Uterus (tissue), 4 donors: ENCODE measurements around the gene ASAP3. TPM values are rescaled to one million over a fixed set of nuclear protein-coding genes. Genes with fewer than 3 reads are reported as not detected.

ENCODE experiments used
- DNase-seq, 2 donors: peaks; one replicate each; pipeline ENCODE4 v3.0.0-alpha.2; 2019 to 2020
- H3K27ac ChIP-seq, 2 donors: fragments of 200-600 bp; sonication (generic); 1 replicate in 1 of 2; 2 replicates in 1 of 2; pipeline ENCODE4 v1.5.1; 2016 to 2018
- H3K27me3 ChIP-seq, 2 donors: fragments of 200-600 bp; sonication (generic); one replicate each; pipeline ENCODE4 v1.5.1; 2018 to 2019; ENCODE audit warnings: control low read depth in 1 of 2
- H3K36me3 ChIP-seq, 2 donors: fragments of 200-600 bp; sonication (generic); one replicate each; pipeline ENCODE4 v1.5.1; 2019; ENCODE audit warnings: control low read depth in 1 of 2
- H3K4me1 ChIP-seq, 2 donors: fragments of 200-600 bp; sonication (generic); one replicate each; pipeline ENCODE4 v1.5.1; 2018 to 2019; ENCODE audit warnings: control low read depth in 1 of 2
- H3K4me3 ChIP-seq, 2 donors: fragments of 200-600 bp; sonication (generic); 1 replicate in 1 of 2; 2 replicates in 1 of 2; pipeline ENCODE4 v1.5.1; 2018 to 2019; ENCODE audit warnings: mild to moderate bottlenecking in 1 of 2
- H3K9me3 ChIP-seq, 2 donors: fragments of 200-600 bp; sonication (generic); one replicate each; pipeline ENCODE4 v1.5.1; 2019; ENCODE audit warnings: control low read depth in 1 of 2
- POLR2A ChIP-seq, 2 donors: fragments of 450-650 bp; IDR thresholded peaks; one replicate each; pipeline ENCODE4 v1.6.1; 2016; ENCODE audit warnings: antibody characterized with exemption in 2 of 2, mild to moderate bottlenecking in 1 of 2, moderate library complexity in 1 of 2
- intact Hi-C: fragments of 100-400 bp; cut with DNase I; formaldehyde crosslinking; loops from one replicate; pipeline ENCODE4 v1.15.1; 2023; ENCODE audit warnings: low total_unique reads
- total RNA-seq, 4 donors: library from RNA; depleted of rRNA in 3 of 4; stranded (reverse); fragments of >200 nt in 3 of 4; gene quantifications; one replicate each; pipeline versions ENCODE4 v1.1.0 to v1.2.4, GENCODE V29; 2014 to 2023
- TF ChIP-seq, protein P1 (sequence below), 4 experiments: fragments of 200-600 bp in 2 of 4; fragments of 450-650 bp in 2 of 4; sonication (generic) in 2 of 4; IDR thresholded peaks; one replicate each; pipeline ENCODE4 v1.5.1; 2016 to 2019; ENCODE audit warnings: antibody characterized with exemption in 4 of 4, mild to moderate bottlenecking in 2 of 4, moderate library complexity in 1 of 4
- donor health status: DM: yes; HTN: yes; CAD: no.

Gene ASAP3
- total RNA-seq, 4 donors from 2014 or later: 48.4 to 87.7 (median 68.2) TPM

DNA sequence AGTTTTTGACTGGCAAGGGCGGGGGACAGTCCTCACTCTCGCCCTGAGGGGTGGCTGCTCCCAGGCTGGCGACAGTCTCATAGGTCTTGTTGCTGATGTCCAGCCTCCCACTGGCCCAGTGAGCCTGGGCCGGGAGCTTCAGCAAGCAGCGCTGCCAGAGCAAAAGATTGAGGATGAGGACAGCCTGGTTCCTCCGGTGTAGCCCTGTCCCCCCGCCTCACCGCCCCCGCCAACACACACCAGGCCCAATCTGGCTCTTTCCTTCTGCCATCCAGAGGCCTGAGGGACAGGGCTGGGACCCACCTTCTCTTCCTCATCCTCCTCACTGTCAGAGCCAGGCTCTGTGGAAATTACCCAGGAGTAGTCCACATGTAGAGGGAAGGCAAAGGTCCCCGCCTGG lies 50.9 kb downstream of the ASAP3 start:
- Histone ChIP-seq H3K27ac (no peak overlapping the region), H3K9me3 (no peaks in the 10 kb centered on the region), H3K4me3 (no peak overlapping the region), H3K4me1 (no peaks in the 10 kb centered on the region), H3K27me3 (no peaks in the 10 kb centered on the region), H3K36me3 (no peaks in the 10 kb centered on the region)
- no peak for TF ChIP-seq POLR2A (IDR thresholded peaks at IDR 0.05)
- DNase-seq: no peak
- intact Hi-C loops: no loop called here

DNA sequence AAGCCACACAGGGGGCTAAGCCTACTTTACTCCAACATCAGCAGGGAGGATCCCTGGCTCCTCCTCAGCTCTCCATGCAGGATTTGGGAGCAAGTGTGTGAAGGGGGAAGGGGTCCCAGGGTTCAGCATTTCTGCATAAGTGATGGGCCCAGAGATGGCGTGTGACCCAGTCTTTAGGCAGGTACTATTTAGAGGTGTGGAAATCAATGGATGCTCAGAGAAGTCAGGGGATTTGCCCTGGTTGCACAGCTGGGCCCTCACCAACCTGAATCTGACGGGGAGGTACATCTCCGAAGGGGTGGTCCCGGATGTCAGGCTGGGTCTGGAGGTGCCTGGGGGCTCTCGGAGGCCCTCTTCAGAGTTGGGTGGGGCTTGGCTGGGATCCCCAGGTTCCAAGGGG lies 52.5 kb downstream of the ASAP3 start:
- Histone ChIP-seq H3K27ac (no peak overlapping the region), H3K27me3 (no peaks in the 10 kb centered on the region), H3K4me1 (no peaks in the 10 kb centered on the region), H3K36me3 (no peaks in the 10 kb centered on the region), H3K9me3 (no peaks in the 10 kb centered on the region), H3K4me3 (no peak overlapping the region)
- no peak for TF ChIP-seq POLR2A (IDR thresholded peaks at IDR 0.05)
- TF ChIP-seq, protein P1, sequence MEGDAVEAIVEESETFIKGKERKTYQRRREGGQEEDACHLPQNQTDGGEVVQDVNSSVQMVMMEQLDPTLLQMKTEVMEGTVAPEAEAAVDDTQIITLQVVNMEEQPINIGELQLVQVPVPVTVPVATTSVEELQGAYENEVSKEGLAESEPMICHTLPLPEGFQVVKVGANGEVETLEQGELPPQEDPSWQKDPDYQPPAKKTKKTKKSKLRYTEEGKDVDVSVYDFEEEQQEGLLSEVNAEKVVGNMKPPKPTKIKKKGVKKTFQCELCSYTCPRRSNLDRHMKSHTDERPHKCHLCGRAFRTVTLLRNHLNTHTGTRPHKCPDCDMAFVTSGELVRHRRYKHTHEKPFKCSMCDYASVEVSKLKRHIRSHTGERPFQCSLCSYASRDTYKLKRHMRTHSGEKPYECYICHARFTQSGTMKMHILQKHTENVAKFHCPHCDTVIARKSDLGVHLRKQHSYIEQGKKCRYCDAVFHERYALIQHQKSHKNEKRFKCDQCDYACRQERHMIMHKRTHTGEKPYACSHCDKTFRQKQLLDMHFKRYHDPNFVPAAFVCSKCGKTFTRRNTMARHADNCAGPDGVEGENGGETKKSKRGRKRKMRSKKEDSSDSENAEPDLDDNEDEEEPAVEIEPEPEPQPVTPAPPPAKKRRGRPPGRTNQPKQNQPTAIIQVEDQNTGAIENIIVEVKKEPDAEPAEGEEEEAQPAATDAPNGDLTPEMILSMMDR (IDR thresholded peaks at IDR 0.05): no peak
- intact Hi-C loops: no loop called here
- DNase-seq: no peak

DNA sequence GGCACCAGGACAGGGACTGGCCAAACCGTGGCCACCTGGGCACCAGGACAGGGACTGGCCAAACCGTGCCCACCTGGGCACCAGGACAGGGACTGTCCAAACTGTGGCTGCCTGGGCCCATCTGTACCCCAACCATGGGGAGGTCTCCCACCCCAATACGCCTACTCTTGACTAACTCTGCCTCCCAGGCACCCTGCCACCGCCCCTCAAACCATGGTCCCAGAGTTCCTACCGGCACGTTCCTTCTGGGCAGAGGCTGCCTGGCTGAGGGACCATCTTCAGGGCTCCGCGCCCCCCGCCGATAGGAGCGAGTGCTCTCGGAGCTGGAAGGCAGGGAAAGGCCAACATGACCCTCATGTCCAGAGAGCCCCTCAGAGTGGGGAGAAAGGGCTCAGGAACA lies 53.2 kb downstream of the ASAP3 start:
- no peak for DNase-seq
- Histone ChIP-seq H3K4me1 (no peaks in the 10 kb centered on the region), H3K27ac (no peak overlapping the region), H3K4me3 (no peak overlapping the region), H3K27me3 (no peaks in the 10 kb centered on the region), H3K36me3 (no peaks in the 10 kb centered on the region), H3K9me3 (no peaks in the 10 kb centered on the region)
- intact Hi-C loops: no loop called here
- no peak for TF ChIP-seq POLR2A (IDR thresholded peaks at IDR 0.05)
- TF ChIP-seq, protein P1 (IDR thresholded peaks at IDR 0.05): no peak

DNA sequence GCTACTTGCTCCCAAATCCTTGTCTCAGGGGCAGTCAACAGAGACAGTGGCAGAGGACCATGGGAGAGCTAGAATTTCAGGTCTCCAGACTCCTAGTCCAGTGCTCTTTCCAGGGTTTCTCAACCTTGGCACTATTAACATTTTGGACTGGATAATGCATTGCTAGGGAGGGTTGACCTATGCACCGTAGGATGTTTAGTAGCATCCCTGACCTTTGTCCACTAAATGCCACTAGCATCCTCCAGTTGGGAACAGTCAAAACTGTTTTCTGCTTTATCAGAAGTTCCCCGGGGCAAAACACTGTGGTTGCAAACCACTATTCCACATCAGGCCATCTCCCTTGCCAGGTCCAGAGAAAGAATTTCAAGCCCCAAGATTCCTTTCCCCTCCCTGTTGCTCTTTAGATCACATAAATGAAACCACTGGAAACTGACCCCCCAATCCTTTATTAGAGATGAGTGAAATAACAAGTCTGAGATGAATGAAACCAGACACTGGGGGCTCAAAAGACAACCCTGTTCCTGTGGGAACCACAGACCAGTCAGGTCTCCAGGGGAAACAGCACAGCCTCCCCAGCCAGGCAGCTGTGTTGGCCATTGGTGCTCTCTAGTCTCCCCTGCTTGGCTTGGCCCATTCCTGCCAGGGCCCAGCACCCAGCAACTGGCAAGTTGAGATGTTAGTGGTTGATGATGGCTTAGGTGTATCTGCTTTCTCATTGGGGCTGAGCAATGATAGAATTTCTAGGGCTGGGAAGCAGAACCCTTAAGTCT lies 55.7 kb downstream of the ASAP3 start:
- no peak for DNase-seq
- Histone ChIP-seq H3K4me3 (no peak overlapping the region), H3K4me1 (no peaks in the 10 kb centered on the region), H3K27me3 (no peaks in the 10 kb centered on the region), H3K36me3 (no peaks in the 10 kb centered on the region), H3K9me3 (no peaks in the 10 kb centered on the region), H3K27ac (no peak overlapping the region)
- intact Hi-C loops: no loop called here
- TF ChIP-seq, protein P1 (IDR thresholded peaks at IDR 0.05): no peak
- TF ChIP-seq POLR2A (IDR thresholded peaks at IDR 0.05): no peak

DNA sequence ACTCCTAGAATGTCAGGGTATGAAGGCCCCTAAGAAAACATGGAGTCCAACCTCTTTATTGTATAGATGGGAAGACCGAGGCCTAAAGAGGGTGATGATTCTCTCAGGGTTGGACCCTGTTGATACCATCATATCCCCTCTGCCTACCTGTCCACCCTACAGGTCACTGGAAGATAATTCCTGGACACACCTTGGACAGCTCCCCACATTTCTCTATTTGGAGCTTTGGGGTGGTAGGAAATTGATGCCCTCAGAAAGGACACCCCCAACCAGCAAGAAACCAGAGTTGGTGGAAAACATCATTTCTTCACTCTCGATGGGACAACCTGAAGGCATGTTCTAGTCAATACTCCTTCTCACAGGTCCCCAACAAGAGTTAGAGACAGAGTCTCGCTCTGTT lies 56.4 kb downstream of the ASAP3 start:
- intact Hi-C loops: no loop called here
- TF ChIP-seq, protein P1 (IDR thresholded peaks at IDR 0.05): no peak
- TF ChIP-seq POLR2A (IDR thresholded peaks at IDR 0.05): no peak
- Histone ChIP-seq H3K36me3 (no peaks in the 10 kb centered on the region), H3K27me3 (no peaks in the 10 kb centered on the region), H3K27ac (no peak overlapping the region), H3K4me1 (no peaks in the 10 kb centered on the region), H3K4me3 (no peak overlapping the region), H3K9me3 (no peaks in the 10 kb centered on the region)
- DNase-seq: no peak
